Type B pancreatic cell (in vitro differentiated cells): Measurements from ENCODE around the gene DMPK. TPM values are rescaled to one million over a fixed set of nuclear protein-coding genes. Genes with fewer than 3 reads are reported as not detected.

Experiments used
- DNase-seq: peaks from one replicate; pipeline ENCODE4 v3.0.0; 2021; ENCODE audit warnings: mixed read lengths; ENCODE audit not compliant: unreplicated experiment; ENCODE audit errors: extremely low spot score
- H3K27ac Mint-ChIP-seq: 2 replicates; pipeline ENCODE4 v1.8.0; 2021; ENCODE audit warnings: mild to moderate bottlenecking, mixed read lengths
- H3K27me3 Mint-ChIP-seq: 2 replicates; pipeline ENCODE4 v1.8.0; 2021; ENCODE audit warnings: mixed read lengths
- H3K36me3 Mint-ChIP-seq: 2 replicates; pipeline ENCODE4 v1.8.0; 2021; ENCODE audit warnings: mixed read lengths
- H3K4me1 Mint-ChIP-seq: one replicate; pipeline ENCODE4 v1.8.0; 2021; ENCODE audit warnings: mixed read lengths; ENCODE audit not compliant: unreplicated experiment
- H3K4me3 Mint-ChIP-seq: 2 replicates; pipeline ENCODE4 v1.8.0; 2021; ENCODE audit warnings: mild to moderate bottlenecking, mixed read lengths
- H3K9me3 Mint-ChIP-seq: 2 replicates; pipeline ENCODE4 v1.8.0; 2021; ENCODE audit warnings: mixed read lengths
- CTCF ChIP-seq: fragments of 200-600 bp; sonication (generic); conservative IDR thresholded peaks from 2 replicates; pipeline ENCODE4 v1.5.0; 2021; ENCODE audit warnings: antibody characterized with exemption, mild to moderate bottlenecking
- total RNA-seq: library from RNA; stranded (reverse); gene quantifications from 2 replicates; pipeline ENCODE4 v1.2.1, GENCODE V29; 2021; ENCODE audit warnings: low replicate concordance

The DMPK gene
- total RNA-seq, 1 donor from 2014 or later: 97.7 TPM

GRCh38 chr19:45793876-45794275, 11.6 kb upstream of the DMPK start:
- Mint-ChIP-seq H3K4me1 (peaks cover 33% of the 10 kb centered on the region), H3K27ac (no peak overlapping the region), H3K36me3 (peaks cover 11% of the 10 kb centered on the region), H3K4me3 (peak overlapping the region; percentile 76), H3K27me3 (peaks cover under 1% of the 10 kb centered on the region), H3K9me3 (no peaks in the 10 kb centered on the region)
- TF ChIP-seq CTCF: no peak
- no peak for DNase-seq

- peaks cover 31% of the 10 kb centered on the region for H3K4me1 Mint-ChIP-seq
- H3K4me3 Mint-ChIP-seq: peak overlapping the region; percentile 88
- peaks cover 14% of the 10 kb centered on the region for H3K36me3 Mint-ChIP-seq
- peak overlapping the region; percentile 87 for H3K27ac Mint-ChIP-seq
- no peaks in the 10 kb centered on the region for H3K9me3 Mint-ChIP-seq
- no peak for DNase-seq
- TF ChIP-seq CTCF: no peak
- no peaks in the 10 kb centered on the region for H3K27me3 Mint-ChIP-seq
These were observed 10.9 kb upstream of the DMPK start for GRCh38 chr19:45793178-45793564.

GRCh38 chr19:45792470-45793177, 10.3 kb upstream of the DMPK start, which contains the start of gene DMWD:
DMWD (minus strand) TSS chr19:45792845; CDS start chr19:45792756, 89 bp downstream.
- TF ChIP-seq CTCF: no peak
- peak; percentile 100 for DNase-seq
- Mint-ChIP-seq H3K4me3 (peak within 1 kb of the TSS; percentile 94), H3K27ac (peak within 1 kb of the TSS; percentile 87), H3K27me3 (no peaks in the 10 kb centered on the region), H3K9me3 (no peaks in the 10 kb centered on the region), H3K36me3 (peaks cover 16% of the 10 kb centered on the region), H3K4me1 (peaks cover 31% of the 10 kb centered on the region)

- Mint-ChIP-seq H3K4me1 (peaks cover 31% of the 10 kb centered on the region), H3K27ac (peak overlapping the region; percentile 74), H3K4me3 (peak overlapping the region; percentile 94), H3K36me3 (peaks cover 16% of the 10 kb centered on the region), H3K9me3 (no peaks in the 10 kb centered on the region), H3K27me3 (no peaks in the 10 kb centered on the region)
- no peak for DNase-seq
- TF ChIP-seq CTCF: no peak
These were observed 9.6 kb upstream of the DMPK start for GRCh38 chr19:45791744-45792469.

- DNase-seq: no peak
- Mint-ChIP-seq H3K9me3 (no peaks in the 10 kb centered on the region), H3K27me3 (no peaks in the 10 kb centered on the region), H3K27ac (peak overlapping the region; percentile 74), H3K36me3 (peaks cover 16% of the 10 kb centered on the region), H3K4me1 (peaks cover 31% of the 10 kb centered on the region), H3K4me3 (peak overlapping the region; percentile 94)
- TF ChIP-seq CTCF: no peak
These were observed 8.7 kb upstream of the DMPK start for GRCh38 chr19:45790942-45791341.
